GM10266 (cell line): ENCODE results near the gene GRIP1.

ENCODE experiments used
- DNase-seq: peaks from one replicate; pipeline ENCODE4 v3.0.0; 2012; ENCODE audit errors: extremely low spot score
- CTCF ChIP-seq: IDR thresholded peaks from 2 replicates; pipeline ENCODE4 v1.5.1; 2012; ENCODE audit warnings: mild to moderate bottlenecking, low read depth; ENCODE audit not compliant: control insufficient read depth, insufficient read depth; ENCODE audit errors: missing control alignments

GRIP1 gene

DNA sequence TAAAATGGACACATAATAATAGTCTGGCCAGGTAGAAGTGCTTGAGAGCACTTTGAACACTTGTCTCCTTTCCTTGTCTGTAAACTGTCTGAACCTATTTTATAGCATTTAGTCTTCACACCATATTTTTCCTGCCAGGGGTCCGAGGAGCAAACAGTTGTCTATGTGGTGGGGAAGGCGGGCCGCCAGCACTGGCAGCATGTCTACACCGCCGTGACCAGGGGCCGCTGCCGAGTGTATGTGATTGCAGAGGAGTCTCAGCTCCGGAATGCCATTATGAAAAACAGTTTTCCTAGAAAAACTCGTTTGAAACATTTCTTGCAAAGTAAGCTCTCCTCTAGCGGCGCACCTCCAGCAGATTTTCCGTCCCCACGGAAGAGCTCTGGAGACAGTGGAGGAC, 347.9 kb downstream of the GRIP1 start:
- TF ChIP-seq CTCF = no peak
- no peak for DNase-seq

GRCh38 chr12:66329941-66330340, 348.9 kb downstream of the GRIP1 start:
- TF ChIP-seq CTCF = no peak
- no peak for DNase-seq

GRCh38 chr12:66323017-66323416, 355.9 kb downstream of the GRIP1 start:
- DNase-seq = no peak
- no peak for TF ChIP-seq CTCF

DNA sequence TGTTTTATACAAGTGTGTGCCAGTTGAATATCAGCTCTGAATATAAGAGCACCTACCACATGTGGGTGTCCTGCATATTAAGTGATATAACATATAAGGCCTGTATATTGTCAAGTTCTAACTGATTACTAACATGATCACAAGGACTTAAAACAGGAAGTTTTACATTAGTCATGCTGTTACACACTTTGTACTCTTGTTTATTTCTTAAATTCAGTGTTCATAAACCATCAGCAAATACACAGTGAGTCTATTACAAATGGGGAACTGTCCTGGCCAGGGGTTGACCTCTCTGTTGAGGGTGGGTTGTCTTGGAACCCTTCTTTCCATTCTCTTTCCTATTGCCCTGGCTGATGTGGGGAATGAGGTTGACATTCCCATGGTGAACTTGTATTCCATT, 357.4 kb downstream of the GRIP1 start:
- DNase-seq = no peak
- no peak for TF ChIP-seq CTCF

GRCh38 chr12:66320996-66321395, 357.9 kb downstream of the GRIP1 start:
- no peak for DNase-seq
- no peak for TF ChIP-seq CTCF

- TF ChIP-seq CTCF = no peak
- no peak for DNase-seq
These were observed 359.5 kb downstream of the GRIP1 start for GRCh38 chr12:66319266-66319954.

- no peak for DNase-seq
- no peak for TF ChIP-seq CTCF
These were observed 364.6 kb downstream of the GRIP1 start for GRCh38 chr12:66314278-66314677.
